22Rv1 (cell line): ENCODE data around the gene LRRC45.

Experiments used
- CTCF ChIP-seq: fragments of 450-650 bp; IDR thresholded peaks from 2 replicates; pipeline ENCODE4 v1.5.1; 2017; ENCODE audit warnings: mild to moderate bottlenecking
- ZFX ChIP-seq: fragments of 450-650 bp; IDR thresholded peaks from 2 replicates; pipeline ENCODE4 v1.6.1; 2017; ENCODE audit warnings: antibody characterized with exemption, borderline replicate concordance

- TF ChIP-seq CTCF (no peak), ZFX (no peak)
Measured at GRCh38 chr17:82062984-82063368, 39.9 kb downstream of the LRRC45 start.
